CD4-positive, alpha-beta T cell treated with Interleukin-12 subunit alpha and Interleukin-12 subunit beta, for 1 hour (primary cell): ENCODE measurements around the gene CCDC93.

Source experiments
- DNase-seq: peaks from one replicate; pipeline ENCODE4 v3.0.0-alpha.2; 2020

Gene CCDC93

DNA sequence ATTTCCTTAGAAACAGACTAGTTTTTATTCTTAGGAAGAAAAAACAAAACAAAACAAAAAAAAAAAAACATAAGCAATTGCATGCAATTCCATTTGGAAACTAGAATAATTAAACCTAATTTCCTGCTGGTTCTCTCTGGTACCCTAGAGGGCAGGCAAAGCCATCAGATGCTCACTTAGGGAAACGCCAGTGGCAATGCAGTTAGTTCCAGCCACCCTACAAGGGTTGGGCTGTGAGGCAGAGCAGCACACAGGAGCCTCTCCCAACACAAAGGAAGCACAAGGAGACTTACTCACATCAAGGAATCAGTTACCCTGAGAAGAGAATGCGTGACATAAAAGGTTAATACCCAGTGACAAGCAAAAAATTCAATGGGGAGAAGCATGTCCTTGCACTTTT, 28.8 kb downstream of the CCDC93 start:
- DNase-seq: no peak

- no peak for DNase-seq
Measured at GRCh38 chr2:117984208-117984607, 29.7 kb downstream of the CCDC93 start.

- no peak for DNase-seq
Measured at GRCh38 chr2:117983040-117983439, 30.8 kb downstream of the CCDC93 start.

- DNase-seq: no peak
Measured at GRCh38 chr2:117982376-117983033, 31.4 kb downstream of the CCDC93 start.

DNA sequence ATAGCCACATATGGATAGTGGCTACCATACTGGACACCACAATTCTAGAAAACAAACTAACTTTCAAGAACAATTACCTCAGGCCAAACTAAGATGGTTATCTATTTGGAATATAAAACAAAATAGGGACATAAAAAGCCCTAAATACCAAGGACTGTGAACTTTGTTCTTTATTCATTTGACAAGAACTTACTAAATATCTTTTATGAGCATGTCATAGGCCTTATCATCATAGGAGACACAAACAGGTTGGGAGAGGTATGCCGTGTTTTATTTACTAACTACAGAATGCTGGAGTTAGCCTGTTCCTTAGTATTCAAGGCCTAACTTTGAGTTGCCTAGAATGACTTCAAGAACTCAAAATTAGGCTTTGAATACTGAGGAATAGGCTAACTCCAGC, 32.1 kb downstream of the CCDC93 start:
- no peak for DNase-seq

- DNase-seq: no peak
Measured at GRCh38 chr2:117980783-117981676, 32.8 kb downstream of the CCDC93 start.

DNA sequence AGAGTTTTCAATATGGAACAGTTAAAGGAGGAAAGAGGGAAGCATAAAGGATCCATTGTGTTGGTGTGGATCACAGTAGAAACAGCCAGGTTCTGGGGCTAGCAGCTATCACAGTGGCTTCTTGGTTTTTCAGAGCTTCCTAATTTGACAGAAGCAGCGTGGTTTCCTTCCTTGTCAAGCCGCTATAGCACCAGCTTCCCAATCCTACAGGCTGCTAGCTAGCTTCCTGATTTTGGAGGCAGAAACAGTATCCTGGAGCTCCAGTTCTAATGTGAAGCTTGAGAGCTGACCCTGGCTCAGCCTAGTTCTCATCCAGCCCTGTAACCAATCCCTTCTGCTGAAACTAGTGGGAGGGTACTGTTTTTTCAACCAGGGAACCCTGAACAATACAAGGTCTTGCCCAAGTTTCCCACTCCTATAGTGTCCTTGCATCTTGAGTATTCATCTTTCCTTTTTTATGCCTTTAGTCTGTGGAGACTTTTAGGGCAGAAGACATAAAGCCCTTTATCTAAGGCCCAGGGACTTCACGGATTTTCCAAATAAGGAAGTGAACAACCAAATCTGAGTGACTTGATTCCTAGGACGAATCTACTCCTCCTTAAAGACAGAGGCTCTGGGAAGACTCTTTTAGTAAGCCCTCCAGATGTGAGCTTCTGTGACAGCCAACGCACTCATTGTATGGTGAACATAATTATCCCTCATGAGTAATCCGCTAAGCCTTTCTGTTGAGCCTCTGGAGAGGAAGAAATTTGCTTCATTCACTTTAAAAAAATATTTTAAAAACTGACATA, 33.8 kb downstream of the CCDC93 start:
- no peak for DNase-seq

DNA sequence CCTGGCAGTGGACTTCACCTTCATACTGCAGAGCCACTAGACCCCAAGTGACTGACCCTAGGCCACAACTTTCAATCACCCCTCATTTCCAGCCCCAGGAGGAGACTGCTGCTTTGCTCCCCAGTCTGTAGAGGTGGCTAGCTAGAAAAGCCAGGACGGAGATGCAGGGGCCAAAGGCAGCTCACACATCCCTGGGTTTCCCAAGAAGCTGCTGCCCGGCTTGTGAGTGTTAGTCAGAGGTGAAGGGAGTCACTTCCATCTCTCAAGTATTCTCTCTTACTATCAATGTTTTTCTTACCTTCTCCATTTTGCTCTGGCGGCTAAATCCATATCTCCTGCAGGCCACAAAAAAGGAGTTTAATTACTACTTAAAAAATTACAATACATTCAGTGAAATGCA, 36.2 kb downstream of the CCDC93 start:
- no peak for DNase-seq

DNA sequence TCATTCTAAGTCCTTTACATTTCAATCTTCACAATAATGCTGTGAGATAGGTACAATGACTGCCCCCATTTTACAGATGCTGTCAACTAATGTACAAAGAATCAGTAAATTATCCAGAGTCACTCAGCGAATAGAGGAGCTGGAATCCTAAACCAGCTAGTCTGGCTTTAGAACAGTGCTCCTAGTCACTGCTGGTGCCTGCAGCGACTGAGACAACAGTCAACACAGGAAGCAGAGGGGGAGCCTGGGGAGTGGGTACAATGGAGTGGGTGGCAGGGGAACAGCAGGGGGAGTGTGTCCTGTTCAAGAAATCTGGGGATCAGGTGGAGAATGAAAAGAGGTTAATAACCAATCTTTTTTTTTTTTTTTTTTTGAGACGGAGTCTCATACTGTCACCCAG, 37.3 kb downstream of the CCDC93 start:
- no peak for DNase-seq

GRCh38 chr2:117973498-117974082, 40.3 kb downstream of the CCDC93 start:
- DNase-seq: no peak

DNA sequence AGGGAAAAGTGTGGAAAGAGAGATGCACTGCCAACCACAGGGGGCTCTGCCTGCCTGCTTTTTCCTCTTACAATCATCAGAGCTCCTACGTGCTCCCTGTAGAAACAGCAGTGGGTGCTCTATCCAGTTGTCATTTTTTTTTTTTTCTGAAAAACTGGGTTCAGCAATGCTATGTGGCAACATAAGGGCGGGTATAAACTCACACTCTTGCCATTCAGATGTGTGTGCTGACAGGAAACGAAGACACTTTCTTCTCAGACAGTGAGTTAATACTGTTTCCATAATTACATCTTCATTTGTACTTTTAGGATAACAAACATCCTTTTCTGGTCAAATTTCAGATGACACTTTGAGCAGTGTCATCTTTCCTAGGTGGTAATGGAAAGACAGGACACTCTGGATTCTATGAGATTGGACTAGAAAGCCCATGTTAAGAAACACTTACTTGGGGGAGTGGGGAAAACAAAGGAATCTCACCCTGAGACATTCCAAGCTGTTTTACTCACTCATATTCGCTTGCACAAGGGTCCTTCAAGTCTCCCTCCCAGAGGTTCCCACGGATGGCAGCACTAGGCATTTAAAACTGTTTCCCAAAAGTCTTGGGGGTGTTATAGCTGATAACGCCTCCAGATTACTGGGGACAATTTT, 41.3 kb downstream of the CCDC93 start:
- DNase-seq: no peak

- no peak for DNase-seq
Measured at GRCh38 chr2:117968722-117969121, 45.1 kb downstream of the CCDC93 start.

DNA sequence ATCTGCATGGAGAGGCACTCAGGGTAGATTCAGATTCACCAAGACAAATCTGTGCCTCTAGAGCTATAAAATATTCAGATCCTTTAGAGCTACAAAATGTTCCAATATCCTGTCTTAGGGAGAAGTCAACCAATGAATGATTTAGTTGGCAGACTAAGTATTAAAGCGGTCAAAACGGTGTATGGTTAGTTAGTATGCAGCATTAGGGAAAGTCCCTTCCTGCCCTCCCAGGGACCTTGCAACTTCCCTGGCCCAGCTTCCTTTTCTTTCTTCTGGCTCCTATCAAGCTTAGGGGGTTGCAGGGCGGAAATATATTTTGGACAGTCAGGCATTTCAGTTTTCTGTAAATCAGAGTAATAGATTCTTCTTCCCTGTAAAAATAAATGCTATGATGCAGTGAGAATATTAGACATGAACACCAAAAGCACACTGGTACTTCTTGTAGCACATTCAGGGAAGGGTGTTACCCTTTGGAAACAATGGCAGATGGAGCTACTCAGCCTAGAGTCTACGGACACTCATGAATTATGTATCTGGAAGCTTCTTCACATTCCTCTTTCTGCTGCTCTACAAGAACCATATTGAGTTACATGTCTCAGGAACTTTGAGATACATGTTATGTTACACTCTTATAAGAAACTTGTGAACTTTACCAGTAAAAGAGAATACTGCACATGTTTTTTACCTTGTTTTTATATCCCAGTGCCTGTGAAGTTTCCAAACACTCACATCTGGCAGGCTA, 45.7 kb downstream of the CCDC93 start:
- DNase-seq: no peak

- no peak for DNase-seq
Measured at GRCh38 chr2:117963446-117963845, 50.4 kb downstream of the CCDC93 start.

- DNase-seq: no peak
Measured at GRCh38 chr2:117961201-117961600, 52.7 kb downstream of the CCDC93 start.

- no peak for DNase-seq
Measured at GRCh38 chr2:117960231-117960630, 53.6 kb downstream of the CCDC93 start.

DNA sequence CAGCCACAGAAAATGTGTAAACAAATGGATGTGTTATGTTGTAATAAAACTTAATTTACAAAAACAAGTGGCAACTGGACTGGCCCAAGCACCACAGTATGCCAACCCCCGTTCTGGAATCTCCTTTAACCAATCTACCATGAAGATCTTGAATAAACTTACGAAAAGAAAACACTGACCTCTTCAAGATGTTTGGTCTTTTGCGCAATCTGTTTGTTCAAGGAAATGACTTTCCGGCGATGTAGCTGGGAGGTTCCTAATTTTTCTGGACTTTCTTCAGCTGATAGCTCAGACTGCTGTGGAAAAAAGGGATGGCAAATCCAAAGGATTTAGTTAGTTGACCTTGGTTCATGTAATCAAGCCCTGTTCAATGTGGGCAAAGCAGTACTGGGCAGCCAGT, 55.7 kb downstream of the CCDC93 start:
- no peak for DNase-seq

- DNase-seq: no peak
Measured at GRCh38 chr2:117957616-117958015, 56.3 kb downstream of the CCDC93 start.

- no peak for DNase-seq
Measured at GRCh38 chr2:117956036-117956796, 57.7 kb downstream of the CCDC93 start.

DNA sequence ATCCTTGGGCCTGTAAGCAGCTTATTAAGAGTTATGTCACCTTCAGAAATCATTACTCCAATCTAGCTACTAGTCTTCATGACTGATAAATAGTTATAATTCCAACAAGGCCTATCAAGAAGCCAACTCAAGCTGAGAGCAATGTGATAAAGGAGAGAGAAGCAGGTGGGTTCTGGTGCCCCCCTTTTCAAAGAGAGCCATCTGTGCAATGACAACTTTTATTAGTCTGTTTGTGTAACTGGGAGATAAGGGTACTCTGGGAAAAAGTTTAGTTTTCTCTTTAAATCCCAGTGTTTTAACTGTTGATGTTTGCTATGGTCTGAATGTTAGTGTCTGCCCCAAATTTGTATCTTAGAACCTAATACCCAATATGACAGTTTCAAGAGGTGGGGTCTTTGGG, 60.6 kb downstream of the CCDC93 start:
- no peak for DNase-seq

DNA sequence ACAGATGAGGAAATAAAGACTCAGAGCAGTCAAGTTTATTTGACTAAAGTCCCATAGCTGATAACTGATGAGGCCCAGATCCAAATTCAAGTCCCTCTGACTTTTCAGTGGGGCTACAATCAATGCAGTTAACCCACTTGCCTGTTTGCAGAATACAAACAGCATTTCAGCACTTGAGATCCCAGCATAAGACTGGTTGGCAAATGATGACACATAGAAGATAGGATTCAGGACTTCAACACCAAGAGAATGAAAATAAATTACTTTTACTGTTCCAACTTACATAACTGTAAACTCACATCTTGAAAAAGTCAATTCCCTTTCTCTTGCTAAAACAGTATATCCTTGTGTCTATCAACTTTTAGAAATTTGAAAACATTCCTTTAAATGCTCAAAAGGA, 61.2 kb downstream of the CCDC93 start:
- DNase-seq: no peak
